ENCODE results near the gene ZMIZ1.

ZMIZ1 gene

DNA sequence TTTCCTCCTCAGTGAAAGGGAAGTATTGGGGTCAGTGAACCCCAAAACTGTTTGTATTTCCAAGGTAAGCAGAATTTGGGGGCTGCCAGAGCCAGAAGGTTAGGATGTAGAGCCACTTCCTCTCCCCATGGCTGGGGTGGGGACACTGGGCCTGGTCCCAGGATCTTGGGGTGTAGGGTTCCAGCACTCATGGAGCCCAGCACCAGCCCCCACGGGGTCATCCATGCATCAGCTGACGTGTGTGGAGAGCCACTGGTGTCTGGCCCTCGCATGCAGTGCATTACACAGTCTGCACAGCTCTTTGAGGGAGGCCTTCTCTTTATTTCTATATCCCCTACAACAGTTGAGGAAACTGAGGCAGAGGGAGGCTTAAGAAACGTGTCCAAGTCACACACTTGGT, 91.4 kb downstream of the ZMIZ1 start:
- no peaks in the 10 kb centered on the region for H3K9me3 ChIP-seq (ENCODE audit: insufficient read depth, low read depth, low read length)
- no peak overlapping the region for H3K9ac ChIP-seq (ENCODE audit: low read depth, low read length)
- peaks cover 32% of the 10 kb centered on the region for H3K4me1 ChIP-seq (ENCODE audit: insufficient read depth, low read length)
- no peaks in the 10 kb centered on the region for H3K36me3 ChIP-seq (ENCODE audit: insufficient read depth, low read depth, low read length)
- no peak overlapping the region for H3K27ac ChIP-seq (ENCODE audit: low read length)
- no peaks in the 10 kb centered on the region for H3K27me3 ChIP-seq (ENCODE audit: insufficient read depth, low read length)
- no peak overlapping the region for H3K4me3 ChIP-seq (ENCODE audit: low read length)

DNA sequence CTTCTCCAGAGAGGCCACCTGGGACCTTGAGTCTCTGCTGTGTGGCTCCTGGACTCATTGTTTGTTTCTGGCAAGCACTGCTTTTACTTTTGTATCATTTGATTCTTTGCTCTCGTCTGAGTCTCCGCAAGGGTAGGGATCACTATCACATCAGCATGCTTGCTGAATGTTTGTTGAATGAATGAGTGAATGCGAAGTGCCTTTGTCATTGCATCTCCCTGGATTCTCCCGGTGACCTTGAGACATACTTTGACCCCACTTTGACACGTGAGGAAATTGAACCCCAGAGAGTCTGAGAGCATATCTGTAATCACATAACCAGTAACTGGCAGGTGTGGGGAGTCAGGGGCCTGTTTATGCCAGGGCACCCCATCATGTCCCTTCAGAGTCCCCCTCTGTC, 92.8 kb downstream of the ZMIZ1 start:
- Histone ChIP-seq H3K36me3 (ENCODE audit: insufficient read depth, low read depth, low read length) (0 out of 2 replicates have a peak, but pooled peaks cover 5% of the 10 kb centered on the region), H3K27ac (ENCODE audit: low read length) (no peak overlapping the region), H3K27me3 (ENCODE audit: insufficient read depth, low read length) (no peaks in the 10 kb centered on the region), H3K9me3 (ENCODE audit: insufficient read depth, low read depth, low read length) (no peaks in the 10 kb centered on the region), H3K4me3 (ENCODE audit: low read length) (no peak overlapping the region), H3K4me1 (ENCODE audit: insufficient read depth, low read length) (peaks cover 29% of the 10 kb centered on the region), H3K9ac (ENCODE audit: low read depth, low read length) (no peak overlapping the region)

DNA sequence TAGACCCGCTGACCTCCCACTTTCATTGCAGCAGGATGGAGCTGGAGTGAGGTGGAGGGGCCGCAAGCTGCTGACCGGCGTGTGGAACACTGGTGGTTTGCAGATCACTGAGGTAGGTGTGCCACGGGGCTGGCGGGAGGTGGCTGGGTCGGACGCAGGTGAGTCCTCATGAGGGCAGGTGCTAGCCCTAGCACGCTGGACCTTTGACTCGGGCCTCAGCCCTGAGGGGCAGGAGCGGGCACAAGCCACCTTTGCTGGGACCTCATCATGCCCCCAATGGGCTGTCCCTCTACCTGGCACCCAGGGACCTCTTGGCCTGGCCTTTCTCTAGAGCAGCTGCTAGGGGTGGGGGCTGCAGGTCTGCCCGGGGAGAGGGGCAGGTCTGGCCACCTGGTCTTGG, 93.3 kb downstream of the ZMIZ1 start:
- Histone ChIP-seq H3K9me3 (ENCODE audit: insufficient read depth, low read depth, low read length) (no peaks in the 10 kb centered on the region), H3K27ac (ENCODE audit: low read length) (no peak overlapping the region), H3K9ac (ENCODE audit: low read depth, low read length) (no peak overlapping the region), H3K27me3 (ENCODE audit: insufficient read depth, low read length) (no peaks in the 10 kb centered on the region), H3K4me1 (ENCODE audit: insufficient read depth, low read length) (peaks cover 25% of the 10 kb centered on the region), H3K4me3 (ENCODE audit: low read length) (no peak overlapping the region), H3K36me3 (ENCODE audit: insufficient read depth, low read depth, low read length) (peaks cover 9% of the 10 kb centered on the region; the same call in 1 of the 2 replicates)

DNA sequence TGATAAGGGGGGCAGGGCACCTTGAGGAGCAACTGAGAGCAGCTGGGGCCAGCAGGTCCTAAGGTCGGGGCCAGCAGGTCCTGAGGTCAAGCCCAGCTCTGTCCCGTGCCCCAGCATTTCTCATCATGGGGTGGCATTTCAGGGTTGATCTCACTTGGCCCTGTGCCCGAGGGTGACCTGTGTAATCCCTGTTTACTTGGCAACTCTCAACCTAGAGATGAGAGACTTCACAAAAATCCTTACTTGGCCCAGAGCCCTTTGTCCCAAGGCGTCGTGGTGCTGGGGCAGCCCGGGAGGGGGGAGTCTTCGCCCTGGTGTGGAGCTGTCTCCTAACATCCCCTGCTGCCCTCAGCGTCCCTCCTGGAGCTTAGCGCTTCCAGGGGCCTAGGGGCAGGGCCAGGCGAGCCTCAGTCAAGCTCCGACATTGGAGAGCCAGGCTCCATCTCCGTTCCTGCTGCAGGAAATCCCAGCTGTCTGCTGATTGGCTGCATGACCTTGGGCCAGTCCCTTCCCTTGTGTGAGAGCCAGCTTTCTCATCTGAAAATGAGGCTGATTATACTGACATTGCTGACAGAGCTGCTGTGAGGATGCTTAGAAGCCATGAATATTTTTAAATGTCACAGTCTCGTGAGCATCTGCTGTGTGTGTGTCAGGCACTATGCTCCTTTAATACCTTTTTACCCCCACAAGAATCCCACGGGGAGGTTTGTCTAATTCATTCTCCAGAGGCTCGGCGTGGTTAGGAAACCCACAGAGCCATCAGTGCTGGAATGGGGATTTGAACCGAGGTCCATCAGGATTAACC, 94.3 kb downstream of the ZMIZ1 start:
- H3K4me3 ChIP-seq (ENCODE audit: low read length), result no peak overlapping the region
- H3K9ac ChIP-seq (ENCODE audit: low read depth, low read length), result no peak overlapping the region
- no peaks in the 10 kb centered on the region for H3K27me3 ChIP-seq (ENCODE audit: insufficient read depth, low read length)
- no peak overlapping the region for H3K27ac ChIP-seq (ENCODE audit: low read length)
- H3K36me3 ChIP-seq (ENCODE audit: insufficient read depth, low read depth, low read length), result peaks cover 13% of the 10 kb centered on the region; the same call in 1 of the 2 replicates
- H3K4me1 ChIP-seq (ENCODE audit: insufficient read depth, low read length), result peaks cover 16% of the 10 kb centered on the region
- no peaks in the 10 kb centered on the region for H3K9me3 ChIP-seq (ENCODE audit: insufficient read depth, low read depth, low read length)

DNA sequence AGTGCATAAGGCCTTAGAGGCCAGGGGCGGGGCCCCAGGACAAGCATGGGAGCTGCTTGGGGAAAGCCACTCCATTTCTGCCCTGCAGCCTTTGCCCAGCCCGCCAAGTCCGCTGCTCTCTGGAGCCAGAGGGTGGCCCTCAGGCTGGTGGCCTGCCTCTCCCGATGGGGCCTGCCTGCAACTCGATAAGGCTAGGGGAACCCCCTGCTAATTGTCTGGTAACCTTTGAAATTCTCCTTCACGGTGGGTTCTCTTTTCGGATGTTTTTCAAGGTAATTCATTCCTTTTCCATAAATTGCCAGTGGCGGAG, 94.9 kb downstream of the ZMIZ1 start:
- Histone ChIP-seq H3K9me3 (ENCODE audit: insufficient read depth, low read depth, low read length) (no peaks in the 10 kb centered on the region), H3K9ac (ENCODE audit: low read depth, low read length) (no peak overlapping the region), H3K27ac (ENCODE audit: low read length) (no peak overlapping the region), H3K4me3 (ENCODE audit: low read length) (no peak overlapping the region), H3K4me1 (ENCODE audit: insufficient read depth, low read length) (peaks cover 11% of the 10 kb centered on the region), H3K36me3 (ENCODE audit: insufficient read depth, low read depth, low read length) (peaks cover 13% of the 10 kb centered on the region), H3K27me3 (ENCODE audit: insufficient read depth, low read length) (no peaks in the 10 kb centered on the region)

DNA sequence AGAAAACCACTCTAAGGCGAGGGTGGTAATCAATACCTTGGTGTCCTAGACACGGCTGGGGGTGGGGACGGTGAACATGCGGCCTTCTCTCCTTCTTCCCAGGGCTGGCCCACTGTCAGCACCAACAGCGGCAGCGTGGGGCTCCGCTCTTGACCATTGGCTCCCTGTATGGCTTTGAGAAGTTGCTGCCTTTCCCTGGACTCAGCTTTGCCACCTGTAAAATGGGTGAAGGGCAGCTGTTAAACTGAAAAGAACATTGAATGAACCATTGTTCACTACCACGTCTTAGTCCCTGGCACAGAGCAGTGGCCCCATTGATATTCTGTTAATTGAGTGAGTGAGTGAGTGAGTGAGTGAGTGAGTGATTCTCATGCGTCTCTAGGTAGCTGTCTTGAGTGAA, 95.3 kb downstream of the ZMIZ1 start:
- no peaks in the 10 kb centered on the region for H3K27me3 ChIP-seq (ENCODE audit: insufficient read depth, low read length)
- H3K9me3 ChIP-seq (ENCODE audit: insufficient read depth, low read depth, low read length), result no peaks in the 10 kb centered on the region
- H3K36me3 ChIP-seq (ENCODE audit: insufficient read depth, low read depth, low read length), result peaks cover 14% of the 10 kb centered on the region
- H3K9ac ChIP-seq (ENCODE audit: low read depth, low read length), result no peak overlapping the region
- H3K27ac ChIP-seq (ENCODE audit: low read length), result no peak overlapping the region
- H3K4me1 ChIP-seq (ENCODE audit: insufficient read depth, low read length), result peaks cover 6% of the 10 kb centered on the region; the same call in 1 of the 2 replicates
- H3K4me3 ChIP-seq (ENCODE audit: low read length), result no peak overlapping the region

DNA sequence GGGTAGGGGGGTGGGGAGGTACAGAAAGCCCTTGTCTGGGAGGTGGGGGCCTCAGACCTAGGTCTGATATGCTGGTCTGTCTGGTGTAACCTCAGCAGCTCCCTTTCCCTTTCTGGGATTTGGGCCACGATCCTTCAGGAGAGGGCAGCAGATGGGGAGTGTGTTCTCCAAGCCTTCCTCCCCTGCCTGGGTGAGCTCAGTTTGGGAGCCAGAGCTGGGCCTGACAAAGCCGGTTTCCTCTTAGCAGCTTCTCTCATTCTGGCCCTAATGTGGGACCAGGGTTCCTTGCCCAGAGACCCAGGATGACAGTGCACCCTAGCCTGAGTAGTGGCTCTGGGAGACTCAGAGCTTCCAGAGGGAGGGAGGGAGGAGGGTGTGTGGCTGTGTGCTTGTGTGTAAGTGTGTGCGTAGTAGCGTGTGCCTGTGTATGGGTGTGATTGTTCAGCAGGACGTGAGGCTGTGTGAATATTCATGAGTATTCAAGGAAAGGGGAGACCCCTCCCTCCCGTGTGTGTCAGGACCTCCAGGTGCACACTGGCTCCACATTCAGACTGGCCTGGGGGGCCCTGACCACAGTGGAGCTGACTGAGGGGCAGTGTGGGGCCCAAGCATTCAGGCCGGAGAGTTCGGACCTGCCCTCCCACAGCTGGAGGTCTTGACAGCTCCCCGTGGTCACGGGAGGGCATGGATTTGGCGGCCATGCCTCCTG, 96.5 kb downstream of the ZMIZ1 start:
- H3K4me1 ChIP-seq (ENCODE audit: insufficient read depth, low read length), result no peaks in the 10 kb centered on the region; the same call in 1 of the 2 replicates
- no peak overlapping the region for H3K4me3 ChIP-seq (ENCODE audit: low read length)
- H3K27me3 ChIP-seq (ENCODE audit: insufficient read depth, low read length), result no peaks in the 10 kb centered on the region
- H3K36me3 ChIP-seq (ENCODE audit: insufficient read depth, low read depth, low read length), result peaks cover 21% of the 10 kb centered on the region
- no peak overlapping the region for H3K9ac ChIP-seq (ENCODE audit: low read depth, low read length)
- no peaks in the 10 kb centered on the region for H3K9me3 ChIP-seq (ENCODE audit: insufficient read depth, low read depth, low read length)
- H3K27ac ChIP-seq (ENCODE audit: low read length), result no peak overlapping the region

DNA sequence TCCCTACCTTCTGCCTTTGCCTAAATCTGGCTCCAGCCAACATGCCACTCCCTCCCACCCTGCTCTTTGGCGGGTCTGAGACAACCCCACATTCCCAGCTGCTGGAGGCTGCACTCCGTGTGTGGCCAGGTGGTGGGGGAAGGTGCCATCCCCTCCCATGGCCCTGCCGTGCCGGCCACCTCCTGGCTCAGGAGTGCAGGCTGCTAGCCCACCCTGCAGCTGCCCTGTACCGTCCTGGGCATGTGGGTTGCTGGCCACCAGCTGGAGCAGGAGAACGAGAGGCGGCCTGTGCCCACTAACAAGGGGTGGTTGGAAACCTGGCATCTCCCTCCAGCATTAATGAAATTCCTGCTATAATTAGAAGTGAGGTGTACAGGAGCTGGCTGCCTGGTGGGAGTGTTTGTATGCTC, 97.6 kb downstream of the ZMIZ1 start:
- H3K36me3 ChIP-seq (ENCODE audit: insufficient read depth, low read depth, low read length), result peaks cover 21% of the 10 kb centered on the region
- no peaks in the 10 kb centered on the region for H3K27me3 ChIP-seq (ENCODE audit: insufficient read depth, low read length)
- no peak overlapping the region for H3K4me3 ChIP-seq (ENCODE audit: low read length)
- H3K9me3 ChIP-seq (ENCODE audit: insufficient read depth, low read depth, low read length), result no peaks in the 10 kb centered on the region
- no peak overlapping the region for H3K27ac ChIP-seq (ENCODE audit: low read length)
- no peaks in the 10 kb centered on the region; the same call in 1 of the 2 replicates for H3K4me1 ChIP-seq (ENCODE audit: insufficient read depth, low read length)
- H3K9ac ChIP-seq (ENCODE audit: low read depth, low read length), result no peak overlapping the region

DNA sequence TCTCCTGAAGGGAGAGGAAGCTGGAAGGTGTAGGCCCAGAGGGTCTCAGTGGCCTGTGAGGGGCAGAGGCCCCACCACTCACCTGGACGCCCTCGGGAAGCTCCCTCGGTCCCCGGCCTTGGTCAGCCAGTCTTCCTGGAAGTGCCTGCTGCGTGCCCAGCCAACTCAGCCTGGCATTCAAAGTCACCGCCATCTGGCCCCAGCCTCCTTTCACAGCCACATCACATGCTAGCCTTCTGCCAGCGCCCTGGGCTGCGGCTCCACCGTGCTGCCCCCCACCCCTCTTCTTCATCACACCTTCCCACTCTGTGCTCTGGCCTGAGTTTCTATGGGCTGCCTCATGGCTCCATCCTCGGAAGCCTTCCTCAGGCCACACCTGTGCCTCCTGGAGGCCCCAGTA, 98.0 kb downstream of the ZMIZ1 start:
- no peaks in the 10 kb centered on the region for H3K9me3 ChIP-seq (ENCODE audit: insufficient read depth, low read depth, low read length)
- H3K27ac ChIP-seq (ENCODE audit: low read length), result no peak overlapping the region
- H3K36me3 ChIP-seq (ENCODE audit: insufficient read depth, low read depth, low read length), result peaks cover 21% of the 10 kb centered on the region
- H3K4me3 ChIP-seq (ENCODE audit: low read length), result no peak overlapping the region
- no peak overlapping the region for H3K9ac ChIP-seq (ENCODE audit: low read depth, low read length)
- no peaks in the 10 kb centered on the region for H3K27me3 ChIP-seq (ENCODE audit: insufficient read depth, low read length)
- H3K4me1 ChIP-seq (ENCODE audit: insufficient read depth, low read length), result no peaks in the 10 kb centered on the region; the same call in 1 of the 2 replicates

DNA sequence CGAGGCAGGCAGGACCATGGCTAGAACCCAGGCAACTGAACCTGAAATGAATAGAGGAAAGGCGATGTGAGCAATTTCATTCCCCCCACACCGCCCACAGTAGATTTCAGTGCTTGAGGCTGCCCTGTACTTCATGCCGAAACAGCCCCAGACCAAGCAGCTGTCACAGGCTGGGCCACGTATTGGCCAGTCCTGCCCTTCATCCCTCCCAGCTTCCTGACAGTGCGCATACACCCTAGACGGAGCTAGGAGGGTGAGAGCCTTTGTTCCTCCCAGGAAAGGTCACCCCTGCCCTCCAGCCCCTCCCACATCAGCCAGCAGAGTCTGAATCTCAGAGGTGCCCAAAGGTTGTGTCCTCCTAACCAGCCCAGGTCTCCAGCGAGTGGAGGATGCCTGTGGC, 98.8 kb downstream of the ZMIZ1 start:
- Histone ChIP-seq H3K4me3 (ENCODE audit: low read length) (no peak overlapping the region), H3K27me3 (ENCODE audit: insufficient read depth, low read length) (no peaks in the 10 kb centered on the region), H3K9me3 (ENCODE audit: insufficient read depth, low read depth, low read length) (no peaks in the 10 kb centered on the region), H3K36me3 (ENCODE audit: insufficient read depth, low read depth, low read length) (peaks cover 21% of the 10 kb centered on the region), H3K27ac (ENCODE audit: low read length) (no peak overlapping the region), H3K9ac (ENCODE audit: low read depth, low read length) (no peak overlapping the region), H3K4me1 (ENCODE audit: insufficient read depth, low read length) (no peaks in the 10 kb centered on the region; the same call in 1 of the 2 replicates)

DNA sequence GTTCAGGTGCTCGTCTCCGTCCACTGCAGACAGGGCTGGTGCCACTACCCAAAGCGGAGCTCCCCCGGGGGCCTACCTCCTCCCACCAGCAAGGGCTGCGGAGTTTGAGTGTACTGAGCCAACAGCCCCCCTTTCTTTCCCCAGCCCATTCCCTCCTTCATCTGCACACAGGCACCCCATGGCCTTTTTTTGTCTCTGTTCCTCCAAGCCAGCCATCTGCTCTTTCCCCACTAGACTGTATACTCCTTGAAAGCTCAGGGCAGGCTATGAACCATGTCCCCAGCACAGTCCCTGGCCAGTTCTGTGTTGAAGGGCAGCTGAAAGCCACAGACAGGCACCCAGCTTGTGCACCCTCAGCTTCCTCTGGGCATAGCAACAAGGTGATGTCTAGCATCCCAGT, 99.4 kb downstream of the ZMIZ1 start:
- no peaks in the 10 kb centered on the region; the same call in 1 of the 2 replicates for H3K4me1 ChIP-seq (ENCODE audit: insufficient read depth, low read length)
- H3K4me3 ChIP-seq (ENCODE audit: low read length), result no peak overlapping the region
- H3K27me3 ChIP-seq (ENCODE audit: insufficient read depth, low read length), result no peaks in the 10 kb centered on the region
- peaks cover 21% of the 10 kb centered on the region for H3K36me3 ChIP-seq (ENCODE audit: insufficient read depth, low read depth, low read length)
- H3K9me3 ChIP-seq (ENCODE audit: insufficient read depth, low read depth, low read length), result no peaks in the 10 kb centered on the region
- H3K27ac ChIP-seq (ENCODE audit: low read length), result no peak overlapping the region
- H3K9ac ChIP-seq (ENCODE audit: low read depth, low read length), result no peak overlapping the region

DNA sequence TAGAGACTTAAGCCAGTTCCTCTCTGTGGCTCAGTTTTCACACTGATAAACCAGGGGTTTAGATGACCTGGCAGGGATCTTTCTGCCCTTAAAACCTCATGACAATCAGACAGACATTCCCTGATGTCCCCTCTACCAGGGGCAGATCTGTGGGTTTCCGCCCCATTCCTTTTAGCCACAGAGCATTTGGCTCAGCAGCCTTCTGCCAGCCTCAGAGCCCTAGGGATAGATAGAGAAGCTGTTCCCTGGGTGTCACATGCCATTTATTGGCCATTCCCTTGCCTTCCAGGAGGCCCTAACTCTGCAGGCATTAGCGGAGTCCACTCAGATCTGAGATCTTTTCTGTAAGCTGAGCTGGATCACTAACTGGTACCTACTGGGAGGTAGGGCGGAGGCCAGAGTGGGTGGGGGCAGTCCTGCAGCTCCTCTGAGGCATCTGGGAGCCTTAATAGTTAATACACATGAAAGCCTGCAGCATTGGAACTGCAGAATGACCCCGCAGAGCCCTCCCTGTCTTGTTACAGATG, 101.5 kb downstream of the ZMIZ1 start:
- no peaks in the 10 kb centered on the region; the same call in 1 of the 2 replicates for H3K4me1 ChIP-seq (ENCODE audit: insufficient read depth, low read length)
- H3K4me3 ChIP-seq (ENCODE audit: low read length), result no peak overlapping the region
- no peak overlapping the region for H3K9ac ChIP-seq (ENCODE audit: low read depth, low read length)
- H3K27ac ChIP-seq (ENCODE audit: low read length), result no peak overlapping the region
- H3K27me3 ChIP-seq (ENCODE audit: insufficient read depth, low read length), result no peaks in the 10 kb centered on the region
- H3K36me3 ChIP-seq (ENCODE audit: insufficient read depth, low read depth, low read length), result peaks cover 21% of the 10 kb centered on the region
- no peaks in the 10 kb centered on the region for H3K9me3 ChIP-seq (ENCODE audit: insufficient read depth, low read depth, low read length)

Data from iPS-20b (cell line).